Measurements from ENCODE around the gene PXDN. TPM values are rescaled to one million over a fixed set of nuclear protein-coding genes. Genes with fewer than 3 reads are reported as not detected.
A peak's percentile ranks its signal among the peaks of the same experiment; 100 is the strongest.

The PXDN gene
- total and polyA plus RNA-seq, 2 donors (not counting 1 experiment from before 2014, with no cell fraction given): 0.21 to 1.4 TPM

DNA sequence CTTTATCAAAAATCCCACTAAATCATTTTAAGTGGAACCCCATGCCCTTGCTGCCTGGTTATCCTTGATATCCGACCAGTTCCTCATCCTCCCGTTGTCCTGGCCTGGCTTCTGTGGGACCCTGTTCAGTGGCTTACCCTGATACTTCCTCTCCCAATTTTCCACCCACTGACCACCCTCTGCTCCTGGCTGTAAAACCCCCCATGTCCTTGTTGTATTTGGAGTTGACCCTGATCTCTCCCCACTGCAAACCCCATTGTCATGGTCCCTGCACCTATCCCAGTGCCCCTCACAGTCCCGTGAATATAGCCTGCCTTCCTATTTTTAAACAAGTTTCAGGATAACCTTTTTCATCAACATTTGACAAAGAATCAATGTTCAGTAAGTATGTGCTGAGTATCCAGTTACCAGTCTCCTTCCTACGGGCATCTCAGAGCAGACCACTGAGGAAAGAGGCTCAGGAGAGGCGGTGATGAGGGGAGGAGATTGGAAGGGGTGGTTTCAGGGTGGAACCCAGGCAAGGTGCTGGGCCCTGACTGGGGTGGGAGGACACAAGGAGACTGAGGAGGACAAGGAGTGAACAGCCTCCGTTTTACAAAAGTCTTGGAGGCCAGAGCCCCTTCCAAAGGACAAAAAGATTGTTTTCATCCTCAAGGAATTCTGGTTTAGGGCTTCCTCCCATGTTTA, 131.8 kb downstream of the PXDN start:
- Histone ChIP-seq H2AFZ (ENCODE audit: insufficient read depth, low read depth, low read length, poor library complexity, severe bottlenecking) (no peak overlapping the region), H3K4me2 (replicated peaks; ENCODE audit: low read depth, low read length, poor library complexity, severe bottlenecking) (no peak overlapping the region), H3K4me1 (ENCODE audit: control insufficient read depth in 2 of 2, insufficient read depth in 2 of 2, low read length in 2 of 2) (peaks cover 53 to 64% of the 10 kb centered on the region in 2 donors), H3K79me2 (ENCODE audit: control insufficient read depth, insufficient read depth, low read length) (no peaks in the 10 kb centered on the region), H3K9ac (ENCODE audit: low read length) (no peak overlapping the region), H3K9me3 (ENCODE audit: control extremely low read depth in 1 of 3, control insufficient read depth in 2 of 3, insufficient read depth in 1 of 3, low read length in 2 of 3) (peaks cover 0 to 17% (median 1%) of the 10 kb centered on the region in 3 donors), H3K36me3 (replicated peaks in 1 of 2; ENCODE audit: control extremely low read depth in 1 of 2, control insufficient read depth in 1 of 2, extremely low read depth in 1 of 2, insufficient read depth in 2 of 2, low read length in 1 of 2) (no peaks in the 10 kb centered on the region), H3K27me3 (replicated peaks in 1 of 4; ENCODE audit: control extremely low read depth in 1 of 4, control insufficient read depth in 3 of 4, insufficient read depth in 4 of 4, low read length in 3 of 4) (no peaks in the 10 kb centered on the region), H3K27ac (ENCODE audit: low read length in 2 of 2) (no peak overlapping the region), H3K4me3 (ENCODE audit: control extremely low read depth in 1 of 5, extremely low read depth in 1 of 5, insufficient read depth in 1 of 5, low read depth in 2 of 5, low read length in 4 of 5) (no peak overlapping the region), H4K20me1 (ENCODE audit: control insufficient read depth, insufficient read depth, low read length, poor library complexity, severe bottlenecking) (no peaks in the 10 kb centered on the region)
- intact Hi-C loops (cut with micrococcal nuclease): no loop called here
- TF ChIP-seq, protein P1, sequence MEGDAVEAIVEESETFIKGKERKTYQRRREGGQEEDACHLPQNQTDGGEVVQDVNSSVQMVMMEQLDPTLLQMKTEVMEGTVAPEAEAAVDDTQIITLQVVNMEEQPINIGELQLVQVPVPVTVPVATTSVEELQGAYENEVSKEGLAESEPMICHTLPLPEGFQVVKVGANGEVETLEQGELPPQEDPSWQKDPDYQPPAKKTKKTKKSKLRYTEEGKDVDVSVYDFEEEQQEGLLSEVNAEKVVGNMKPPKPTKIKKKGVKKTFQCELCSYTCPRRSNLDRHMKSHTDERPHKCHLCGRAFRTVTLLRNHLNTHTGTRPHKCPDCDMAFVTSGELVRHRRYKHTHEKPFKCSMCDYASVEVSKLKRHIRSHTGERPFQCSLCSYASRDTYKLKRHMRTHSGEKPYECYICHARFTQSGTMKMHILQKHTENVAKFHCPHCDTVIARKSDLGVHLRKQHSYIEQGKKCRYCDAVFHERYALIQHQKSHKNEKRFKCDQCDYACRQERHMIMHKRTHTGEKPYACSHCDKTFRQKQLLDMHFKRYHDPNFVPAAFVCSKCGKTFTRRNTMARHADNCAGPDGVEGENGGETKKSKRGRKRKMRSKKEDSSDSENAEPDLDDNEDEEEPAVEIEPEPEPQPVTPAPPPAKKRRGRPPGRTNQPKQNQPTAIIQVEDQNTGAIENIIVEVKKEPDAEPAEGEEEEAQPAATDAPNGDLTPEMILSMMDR (IDR thresholded peaks at IDR 0.05): no peak
- no peak for TF ChIP-seq EZH2 (IDR thresholded peaks at IDR 0.05; ENCODE audit: borderline replicate concordance, insufficient read depth, low read depth, low read length, poor library complexity, severe bottlenecking)
- Mint-ChIP-seq H3K4me1 (peaks cover 68% of the 10 kb centered on the region), H3K4me3 (no peak overlapping the region), H3K27me3 (peaks cover 9% of the 10 kb centered on the region), H3K9me3 (ENCODE audit: insufficient read depth) (peaks cover 4% of the 10 kb centered on the region), H3K27ac (peak overlapping the region; percentile 41)
- POLR2A ChIA-PET: no interaction called here
- CTCF ChIA-PET: no interaction called here
- WGBS (ENCODE audit: insufficient coverage): 90% methylated on average over 4 of the region's 6 CpGs
- ATAC-seq (ENCODE audit: low read depth) (no peak), DNase-seq (no peak)

DNA sequence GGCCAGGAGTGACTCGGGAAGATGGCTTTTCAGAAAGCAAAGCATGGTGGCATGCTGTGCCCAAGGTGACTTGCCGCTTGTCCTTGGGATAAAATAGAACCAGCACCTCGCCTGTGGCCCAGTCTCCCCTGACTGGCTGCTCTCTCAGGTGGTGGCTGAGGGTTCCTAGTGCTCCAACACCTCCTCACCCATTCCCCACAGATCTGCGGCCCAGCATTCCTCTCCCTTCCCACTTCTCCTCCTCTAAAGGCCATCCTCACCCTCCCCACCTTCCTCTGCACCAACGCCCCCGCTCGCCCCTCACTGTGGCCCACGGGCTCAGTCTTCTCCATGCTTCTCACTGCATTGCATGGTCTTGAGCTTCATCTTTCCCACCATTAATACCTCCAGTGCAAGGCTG, 132.4 kb downstream of the PXDN start:
- CTCF ChIA-PET: no interaction called here

More for the DNA sequence above, 132.4 kb downstream of the PXDN start:
- Histone ChIP-seq H3K79me2 (ENCODE audit: control insufficient read depth, insufficient read depth, low read length) (no peaks in the 10 kb centered on the region), H3K4me2 (replicated peaks; ENCODE audit: low read depth, low read length, poor library complexity, severe bottlenecking) (no peak overlapping the region), H3K9me3 (ENCODE audit: control extremely low read depth in 1 of 3, control insufficient read depth in 2 of 3, insufficient read depth in 1 of 3, low read length in 2 of 3) (peaks cover 0 to 17% (median 1%) of the 10 kb centered on the region in 3 donors), H2AFZ (ENCODE audit: insufficient read depth, low read depth, low read length, poor library complexity, severe bottlenecking) (no peak overlapping the region), H4K20me1 (ENCODE audit: control insufficient read depth, insufficient read depth, low read length, poor library complexity, severe bottlenecking) (no peaks in the 10 kb centered on the region), H3K36me3 (replicated peaks in 1 of 2; ENCODE audit: control extremely low read depth in 1 of 2, control insufficient read depth in 1 of 2, extremely low read depth in 1 of 2, insufficient read depth in 2 of 2, low read length in 1 of 2) (no peaks in the 10 kb centered on the region), H3K4me3 (ENCODE audit: control extremely low read depth in 1 of 5, extremely low read depth in 1 of 5, insufficient read depth in 1 of 5, low read depth in 2 of 5, low read length in 4 of 5) (no peak overlapping the region), H3K9ac (ENCODE audit: low read length) (no peak overlapping the region), H3K4me1 (ENCODE audit: control insufficient read depth in 2 of 2, insufficient read depth in 2 of 2, low read length in 2 of 2) (peaks cover 50 to 66% of the 10 kb centered on the region in 2 donors), H3K27me3 (replicated peaks in 1 of 4; ENCODE audit: control extremely low read depth in 1 of 4, control insufficient read depth in 3 of 4, insufficient read depth in 4 of 4, low read length in 3 of 4) (no peaks in the 10 kb centered on the region), H3K27ac (ENCODE audit: low read length in 2 of 2) (no peak overlapping the region)
- TF ChIP-seq, protein P1 (IDR thresholded peaks at IDR 0.05): no peak
- no peak for TF ChIP-seq EZH2 (IDR thresholded peaks at IDR 0.05; ENCODE audit: borderline replicate concordance, insufficient read depth, low read depth, low read length, poor library complexity, severe bottlenecking)
- Mint-ChIP-seq H3K27me3 (peaks cover 9% of the 10 kb centered on the region), H3K27ac (no peak overlapping the region), H3K9me3 (ENCODE audit: insufficient read depth) (peaks cover 4% of the 10 kb centered on the region), H3K4me1 (peaks cover 64% of the 10 kb centered on the region), H3K4me3 (no peak overlapping the region)
- ATAC-seq (ENCODE audit: low read depth): no peak
- WGBS (ENCODE audit: insufficient coverage): 92% methylated on average over 8 of the region's 8 CpGs
- DNase-seq: no peak
- intact Hi-C loops (cut with micrococcal nuclease): no loop called here
- POLR2A ChIA-PET: no interaction called here
